Fibroblast of lung (primary cell): ENCODE measurements around the gene PER1. TPM values are rescaled to one million over a fixed set of nuclear protein-coding genes. Genes with fewer than 3 reads are reported as not detected.

Experiments used
- DNase-seq, 2 donors: peaks; one replicate each; pipeline versions ENCODE4 v3.0.0 to v3.0.0-alpha.2; 2010; ENCODE audit warnings: low read depth in 2 of 2
- H2AFZ ChIP-seq: 2 replicates; pipeline ENCODE4 v1.5.1; 2012; ENCODE audit warnings: low read length, control low read depth, inconsistent platforms
- H3K27ac ChIP-seq: 2 replicates; pipeline ENCODE4 v1.5.1; 2011; ENCODE audit warnings: low read length, control low read depth; ENCODE audit not compliant: insufficient read depth
- H3K27me3 ChIP-seq: 2 replicates; pipeline ENCODE4 v1.5.1; 2011; ENCODE audit warnings: mild to moderate bottlenecking, low read length; ENCODE audit not compliant: control insufficient read depth, insufficient read depth
- H3K36me3 ChIP-seq: 2 replicates; pipeline ENCODE4 v1.5.1; 2011; ENCODE audit warnings: low read length; ENCODE audit not compliant: control insufficient read depth, insufficient read depth
- H3K4me1 ChIP-seq: 2 replicates; pipeline ENCODE4 v1.5.1; 2011; ENCODE audit warnings: low read length; ENCODE audit not compliant: control insufficient read depth, insufficient read depth; ENCODE audit errors: extremely low read depth
- H3K4me2 ChIP-seq: 2 replicates; pipeline ENCODE4 v1.5.1; 2011; ENCODE audit warnings: low read length, control low read depth; ENCODE audit not compliant: insufficient read depth; ENCODE audit errors: extremely low read depth
- H3K4me3 ChIP-seq, 4 experiments: fragments of 200-600 bp in 1 of 4; sonication (generic) in 1 of 4; replicated peaks in 1 of 4; 2 replicates each; pipeline ENCODE4 v1.5.1; 2011 to 2016; ENCODE audit warnings: low read length in 4 of 4, low read depth in 3 of 4, mild to moderate bottlenecking in 3 of 4, control low read depth in 2 of 4, inconsistent platforms in 1 of 4, mixed read lengths in 1 of 4; ENCODE audit not compliant: insufficient read depth in 1 of 4; ENCODE audit errors: control extremely low read depth in 1 of 4
- H3K79me2 ChIP-seq: 2 replicates; pipeline ENCODE4 v1.5.1; 2012; ENCODE audit warnings: mild to moderate bottlenecking, low read length, inconsistent platforms; ENCODE audit not compliant: control insufficient read depth, insufficient read depth
- H3K9ac ChIP-seq: 2 replicates; pipeline ENCODE4 v1.5.1; 2011; ENCODE audit warnings: mild to moderate bottlenecking, low read length, control low read depth; ENCODE audit not compliant: insufficient read depth
- H3K9me3 ChIP-seq: 2 replicates; pipeline ENCODE4 v1.5.1; 2012; ENCODE audit warnings: low read depth, low read length; ENCODE audit not compliant: control insufficient read depth, insufficient read depth
- H4K20me1 ChIP-seq: 2 replicates; pipeline ENCODE4 v1.5.1; 2011; ENCODE audit warnings: low read length; ENCODE audit not compliant: control insufficient read depth, insufficient read depth; ENCODE audit errors: extremely low read depth
- EZH2 ChIP-seq: IDR thresholded peaks from 2 replicates; pipeline ENCODE4 v1.5.1; 2012; ENCODE audit warnings: low read length, control low read depth, mild to moderate bottlenecking; ENCODE audit errors: missing control alignments
- polyA plus RNA-seq, 2 donors: library from polyadenylated mRNA; depleted of rRNA in 1 of 2; stranded (reverse) in 1 of 2; unstranded in 1 of 2; fragments of >200 nt; gene quantifications; 2 replicates each; pipeline ENCODE4 v1.2.1, GENCODE V29; 2011 to 2012; ENCODE audit warnings: missing spikeins in 1 of 2
- total RNA-seq: library from RNA; depleted of rRNA; stranded (reverse); fragments of >200 nt; gene quantifications from 2 replicates; pipeline ENCODE4 v1.2.1, GENCODE V29; 2014
- TF ChIP-seq, protein P1 (sequence below), 2 donors: IDR thresholded peaks in 1 of 2; conservative IDR thresholded peaks in 1 of 2; 1 replicate in 1 of 2; 2 replicates in 1 of 2; pipeline ENCODE4 v1.5.1; 2011 to 2012; ENCODE audit warnings: low read length in 2 of 2, control low read depth in 1 of 2, inconsistent platforms in 1 of 2, low read depth in 1 of 2, mild to moderate bottlenecking in 1 of 2

The PER1 gene
- total and polyA plus RNA-seq, 2 donors (not counting 1 experiment from before 2014, with no cell fraction given), result 2.5 to 6.9 TPM

DNA sequence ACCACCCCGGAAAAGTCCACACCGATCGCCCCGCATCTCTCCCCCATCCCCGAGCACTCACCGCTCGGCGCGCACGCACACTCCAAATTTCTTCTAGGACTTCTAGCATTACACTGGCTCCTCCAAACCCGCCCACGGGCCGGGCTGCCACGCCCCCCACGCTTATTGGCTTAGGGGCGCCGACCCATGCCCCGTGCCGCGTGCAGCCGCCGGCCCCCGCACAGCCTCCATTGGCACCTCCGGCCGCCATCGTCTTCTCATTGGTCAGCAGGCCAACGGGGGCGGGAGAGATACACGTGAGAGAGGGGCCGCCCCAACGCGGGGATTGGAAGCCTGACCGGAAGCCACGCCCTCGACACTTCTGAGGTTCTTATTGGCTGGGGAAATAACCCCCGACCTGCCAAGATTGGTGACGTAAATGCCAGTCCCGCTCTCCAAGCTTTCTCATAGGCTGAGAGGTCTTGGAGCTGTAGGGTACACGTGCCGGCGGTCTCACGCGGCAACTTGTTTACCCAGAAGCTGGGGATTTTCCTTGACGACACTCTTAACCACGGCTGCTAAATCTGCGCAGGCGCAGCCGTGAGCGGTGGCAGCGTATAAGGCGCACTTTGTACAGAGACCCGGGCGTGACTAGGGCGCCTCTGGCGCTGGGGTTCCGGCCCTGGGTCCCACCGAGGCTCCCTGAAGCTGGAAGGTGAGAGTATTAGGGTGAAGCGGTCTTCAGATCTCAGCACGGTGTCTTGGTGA is 4.2 kb upstream of the PER1 start:
- H3K4me3 ChIP-seq, result peak overlapping the region; percentile 61 to 88 (median 72)

GRCh38 chr17:8155996-8156245 is 3.7 kb upstream of the PER1 start:
- TF ChIP-seq, protein P1, sequence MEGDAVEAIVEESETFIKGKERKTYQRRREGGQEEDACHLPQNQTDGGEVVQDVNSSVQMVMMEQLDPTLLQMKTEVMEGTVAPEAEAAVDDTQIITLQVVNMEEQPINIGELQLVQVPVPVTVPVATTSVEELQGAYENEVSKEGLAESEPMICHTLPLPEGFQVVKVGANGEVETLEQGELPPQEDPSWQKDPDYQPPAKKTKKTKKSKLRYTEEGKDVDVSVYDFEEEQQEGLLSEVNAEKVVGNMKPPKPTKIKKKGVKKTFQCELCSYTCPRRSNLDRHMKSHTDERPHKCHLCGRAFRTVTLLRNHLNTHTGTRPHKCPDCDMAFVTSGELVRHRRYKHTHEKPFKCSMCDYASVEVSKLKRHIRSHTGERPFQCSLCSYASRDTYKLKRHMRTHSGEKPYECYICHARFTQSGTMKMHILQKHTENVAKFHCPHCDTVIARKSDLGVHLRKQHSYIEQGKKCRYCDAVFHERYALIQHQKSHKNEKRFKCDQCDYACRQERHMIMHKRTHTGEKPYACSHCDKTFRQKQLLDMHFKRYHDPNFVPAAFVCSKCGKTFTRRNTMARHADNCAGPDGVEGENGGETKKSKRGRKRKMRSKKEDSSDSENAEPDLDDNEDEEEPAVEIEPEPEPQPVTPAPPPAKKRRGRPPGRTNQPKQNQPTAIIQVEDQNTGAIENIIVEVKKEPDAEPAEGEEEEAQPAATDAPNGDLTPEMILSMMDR (conservative IDR thresholded peaks at IDR 0.05 in 1 of 2, IDR thresholded peaks at IDR 0.05 in 1 of 2; ENCODE audit: low read depth in 1 of 2, low read length in 2 of 2), result no peak
- no peak for TF ChIP-seq EZH2
- Histone ChIP-seq H3K4me1 (peaks cover 29% of the 10 kb centered on the region), H4K20me1 (no peaks in the 10 kb centered on the region), H3K27ac (peak overlapping the region; percentile 88), H3K9ac (peak overlapping the region; percentile 89), H3K4me2 (peak overlapping the region; percentile 93), H3K9me3 (no peaks in the 10 kb centered on the region), H2AFZ (no peak overlapping the region), H3K27me3 (no peaks in the 10 kb centered on the region), H3K79me2 (peaks cover 2% of the 10 kb centered on the region), H3K36me3 (peaks cover 5% of the 10 kb centered on the region), H3K4me3 (peak overlapping the region; percentile 61 to 88 (median 72))
- no peak for DNase-seq

More for the DNA sequence above, 4.2 kb upstream of the PER1 start:
- no peak overlapping the region for H2AFZ ChIP-seq
- TF ChIP-seq, protein P1 (conservative IDR thresholded peaks at IDR 0.05 in 1 of 2, IDR thresholded peaks at IDR 0.05 in 1 of 2; ENCODE audit: low read depth in 1 of 2, low read length in 2 of 2), result no peak
- TF ChIP-seq EZH2, result no peak
- DNase-seq, result peak; percentile 100
- H3K79me2 ChIP-seq, result peaks cover 6% of the 10 kb centered on the region
- no peaks in the 10 kb centered on the region for H3K9me3 ChIP-seq
- H3K4me2 ChIP-seq, result peak overlapping the region; percentile 93
- H3K4me1 ChIP-seq, result peaks cover 33% of the 10 kb centered on the region
- H3K9ac ChIP-seq, result peak overlapping the region; percentile 89
- no peaks in the 10 kb centered on the region for H3K27me3 ChIP-seq
- peak overlapping the region; percentile 96 for H3K27ac ChIP-seq
- peaks cover 9% of the 10 kb centered on the region for H3K36me3 ChIP-seq
- H4K20me1 ChIP-seq, result no peaks in the 10 kb centered on the region

GRCh38 chr17:8155231-8155995 is 3.2 kb upstream of the PER1 start:
- Histone ChIP-seq H2AFZ (no peak overlapping the region), H3K27me3 (no peaks in the 10 kb centered on the region), H3K36me3 (peaks cover 3% of the 10 kb centered on the region), H3K4me2 (peak overlapping the region; percentile 93), H3K9ac (peak overlapping the region; percentile 89), H3K4me3 (peak overlapping the region; percentile 61 to 88 (median 72)), H3K27ac (peak overlapping the region; percentile 88), H3K79me2 (no peaks in the 10 kb centered on the region), H3K9me3 (no peaks in the 10 kb centered on the region), H4K20me1 (no peaks in the 10 kb centered on the region), H3K4me1 (peaks cover 29% of the 10 kb centered on the region)
- TF ChIP-seq, protein P1 (conservative IDR thresholded peaks at IDR 0.05 in 1 of 2, IDR thresholded peaks at IDR 0.05 in 1 of 2; ENCODE audit: low read depth in 1 of 2, low read length in 2 of 2), result no peak
- no peak for TF ChIP-seq EZH2
- peak in 1 of 2 donors; percentile 33 for DNase-seq
